GM19324 (cell line): ENCODE measurements around the gene HES1.
"Not testable (repeated sequence)": the region's sequence is repeated elsewhere in the genome, so short reads cannot be mapped to it uniquely, and the experiment has no call there.

Experiments used
- ATAC-seq: cut with Tn5 transposase; IDR thresholded peaks from one replicate; pipeline ENCODE4 v1.9.1; 2021; ENCODE audit warnings: mild to moderate bottlenecking, moderate library complexity; ENCODE audit not compliant: unreplicated experiment, low FRiP score

Gene HES1

GRCh38 chr3:194139814-194140391 lies 4.0 kb downstream of the HES1 start:
- ATAC-seq = no peak

GRCh38 chr3:194140520-194141414 lies 4.8 kb downstream of the HES1 start:
- no peak for ATAC-seq

GRCh38 chr3:194141415-194142155 lies 5.6 kb downstream of the HES1 start:
- ATAC-seq = no peak

GRCh38 chr3:194142156-194142910 lies 6.4 kb downstream of the HES1 start:
- ATAC-seq = no peak

- no peak for ATAC-seq
These were observed 9.8 kb downstream of the HES1 start for GRCh38 chr3:194145702-194146101.

- no peak for ATAC-seq
These were observed 11.7 kb downstream of the HES1 start for GRCh38 chr3:194147679-194148078.

- no peak for ATAC-seq
These were observed 12.4 kb downstream of the HES1 start for GRCh38 chr3:194148383-194148782.

- ATAC-seq = no peak
These were observed 14.4 kb downstream of the HES1 start for GRCh38 chr3:194150252-194150934.

- ATAC-seq = not testable (repeated sequence)
These were observed 15.0 kb downstream of the HES1 start for GRCh38 chr3:194150935-194151302.

GRCh38 chr3:194154346-194154745 lies 18.4 kb downstream of the HES1 start:
- no peak for ATAC-seq

- ATAC-seq = no peak
These were observed 20.1 kb downstream of the HES1 start for GRCh38 chr3:194156095-194156494.

- ATAC-seq = no peak
These were observed 23.0 kb downstream of the HES1 start for GRCh38 chr3:194158942-194159439.

GRCh38 chr3:194160158-194160557 lies 24.2 kb downstream of the HES1 start:
- ATAC-seq = no peak

GRCh38 chr3:194161131-194162045 lies 25.4 kb downstream of the HES1 start:
- no peak for ATAC-seq

- ATAC-seq = no peak
These were observed 26.2 kb downstream of the HES1 start for GRCh38 chr3:194162070-194162678.

- ATAC-seq = no peak
These were observed 27.1 kb downstream of the HES1 start for GRCh38 chr3:194162817-194163584.

- ATAC-seq = no peak
These were observed 27.7 kb downstream of the HES1 start for GRCh38 chr3:194163697-194164096.

GRCh38 chr3:194164861-194165260 lies 28.9 kb downstream of the HES1 start:
- ATAC-seq = no peak
